Measurements from ENCODE around the gene PLOD1. TPM values are rescaled to one million over a fixed set of nuclear protein-coding genes. Genes with fewer than 3 reads are reported as not detected.

Gene PLOD1
- total and polyA plus RNA-seq, 10 of the 15 experiments (the other 5 are each of a cell fraction or from before 2014, with no cell fraction given), result 10.6 to 42.6 (median 29.3) TPM

DNA sequence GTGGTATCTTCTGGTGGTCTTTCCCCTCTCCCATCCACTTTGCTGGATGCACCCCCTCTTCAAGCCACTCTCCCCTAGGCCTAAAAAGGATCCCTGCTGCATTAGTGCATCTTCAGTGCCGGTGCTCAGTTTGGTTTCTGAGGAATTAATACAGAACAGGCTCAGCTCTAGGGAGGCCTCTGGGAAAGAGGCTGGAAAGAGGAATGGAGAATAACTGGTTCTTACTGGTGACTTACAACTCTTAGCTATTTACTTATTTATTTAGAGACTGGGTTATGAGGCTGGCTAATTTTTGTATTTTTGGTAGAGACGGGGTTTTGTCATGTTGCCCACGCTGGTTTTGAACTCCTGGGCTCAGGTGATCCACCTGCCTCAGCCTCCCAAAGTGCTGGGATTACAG is 64.7 kb downstream of the PLOD1 start (continued):
- TF ChIP-seq SIX5 (IDR thresholded peaks at IDR 0.05; ENCODE audit: low read depth, low read length, severe bottlenecking) (no peak), JUNB (IDR thresholded peaks at IDR 0.05) (no peak), STAT1 (conservative IDR thresholded peaks at IDR 0.05) (no peak), YY1 (IDR thresholded peaks at IDR 0.05; ENCODE audit: low read depth, low read length) (no peak), TCF7 (IDR thresholded peaks at IDR 0.05; ENCODE audit: borderline replicate concordance) (no peak), NFYA (IDR thresholded peaks at IDR 0.05; ENCODE audit: borderline replicate concordance, low read depth, low read length) (no peak), HDAC6 (IDR thresholded peaks at IDR 0.05; ENCODE audit: unreplicated experiment) (no peak)
- TF ChIP-seq, protein P1, sequence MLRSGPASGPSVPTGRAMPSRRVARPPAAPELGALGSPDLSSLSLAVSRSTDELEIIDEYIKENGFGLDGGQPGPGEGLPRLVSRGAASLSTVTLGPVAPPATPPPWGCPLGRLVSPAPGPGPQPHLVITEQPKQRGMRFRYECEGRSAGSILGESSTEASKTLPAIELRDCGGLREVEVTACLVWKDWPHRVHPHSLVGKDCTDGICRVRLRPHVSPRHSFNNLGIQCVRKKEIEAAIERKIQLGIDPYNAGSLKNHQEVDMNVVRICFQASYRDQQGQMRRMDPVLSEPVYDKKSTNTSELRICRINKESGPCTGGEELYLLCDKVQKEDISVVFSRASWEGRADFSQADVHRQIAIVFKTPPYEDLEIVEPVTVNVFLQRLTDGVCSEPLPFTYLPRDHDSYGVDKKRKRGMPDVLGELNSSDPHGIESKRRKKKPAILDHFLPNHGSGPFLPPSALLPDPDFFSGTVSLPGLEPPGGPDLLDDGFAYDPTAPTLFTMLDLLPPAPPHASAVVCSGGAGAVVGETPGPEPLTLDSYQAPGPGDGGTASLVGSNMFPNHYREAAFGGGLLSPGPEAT (IDR thresholded peaks at IDR 0.05; ENCODE audit: low read depth), result no peak
- TF ChIP-seq, protein P2, sequence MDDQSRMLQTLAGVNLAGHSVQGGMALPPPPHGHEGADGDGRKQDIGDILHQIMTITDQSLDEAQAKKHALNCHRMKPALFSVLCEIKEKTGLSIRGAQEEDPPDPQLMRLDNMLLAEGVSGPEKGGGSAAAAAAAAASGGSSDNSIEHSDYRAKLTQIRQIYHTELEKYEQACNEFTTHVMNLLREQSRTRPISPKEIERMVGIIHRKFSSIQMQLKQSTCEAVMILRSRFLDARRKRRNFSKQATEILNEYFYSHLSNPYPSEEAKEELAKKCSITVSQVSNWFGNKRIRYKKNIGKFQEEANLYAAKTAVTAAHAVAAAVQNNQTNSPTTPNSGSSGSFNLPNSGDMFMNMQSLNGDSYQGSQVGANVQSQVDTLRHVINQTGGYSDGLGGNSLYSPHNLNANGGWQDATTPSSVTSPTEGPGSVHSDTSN (IDR thresholded peaks at IDR 0.05; ENCODE audit: insufficient replicate concordance, low read depth, low read length), result no peak

DNA sequence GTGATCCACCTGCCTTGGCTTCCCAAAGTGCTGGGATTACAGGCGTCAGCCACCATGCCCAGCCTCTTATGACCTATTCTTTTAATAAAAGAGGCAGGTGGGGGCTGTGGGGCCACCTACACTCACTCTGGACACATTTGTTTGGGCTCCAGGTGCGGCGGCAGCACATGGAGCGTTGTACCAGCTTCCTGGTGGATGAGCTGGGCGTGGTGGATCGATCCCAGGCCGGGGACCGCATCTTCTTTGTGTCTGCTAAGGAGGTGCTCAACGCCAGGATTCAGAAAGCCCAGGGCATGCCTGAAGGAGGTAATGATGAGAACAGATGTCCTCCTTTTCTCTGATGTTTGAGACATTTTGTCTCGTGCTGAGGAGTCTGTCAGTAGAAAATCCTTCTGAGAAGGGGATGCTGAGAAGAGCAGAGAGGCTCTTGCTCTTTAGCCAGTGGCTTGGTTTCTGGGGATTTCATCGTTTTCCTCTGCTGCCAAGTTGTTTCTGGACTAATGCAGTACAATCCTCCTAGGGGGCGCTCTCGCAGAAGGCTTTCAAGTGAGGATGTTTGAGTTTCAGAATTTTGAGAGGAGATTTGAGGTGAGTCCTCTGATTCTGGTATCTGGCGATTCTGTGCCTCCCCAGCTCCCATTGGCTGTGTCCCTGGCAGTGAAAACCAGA is 66.9 kb downstream of the PLOD1 start:
- POLR2A ChIA-PET, result no interaction called here
- 58% methylated on average over 14 of the region's 14 CpGs for WGBS (ENCODE audit: insufficient coverage, insufficient replicate concordance, low lambda C conversion rate, missing lambda C conversion rate)
- Histone ChIP-seq H3K27me3 (replicated peaks in 1 of 2; ENCODE audit: control insufficient read depth in 2 of 2, insufficient read depth in 2 of 2, low read length in 1 of 2) (no peaks in the 10 kb centered on the region), H3K79me2 (ENCODE audit: control insufficient read depth, insufficient read depth, low read length) (no peaks in the 10 kb centered on the region), H3K9ac (ENCODE audit: control insufficient read depth, insufficient read depth, low read length) (no peak overlapping the region), H3K4me2 (ENCODE audit: control insufficient read depth, insufficient read depth) (no peak overlapping the region), H3K27ac (ENCODE audit: control insufficient read depth, insufficient read depth) (no peak overlapping the region), H4K20me1 (ENCODE audit: control insufficient read depth, insufficient read depth) (no peaks in the 10 kb centered on the region), H3K9me3 (replicated peaks; ENCODE audit: control insufficient read depth, insufficient read depth, low read length) (no peaks in the 10 kb centered on the region), H3K4me3 (no peak overlapping the region), H2AFZ (ENCODE audit: control insufficient read depth, low read depth, low read length) (no peak overlapping the region), H3K36me3 (ENCODE audit: control insufficient read depth in 2 of 2, insufficient read depth in 2 of 2, low read length in 1 of 2) (peaks cover 47 to 58% of the 10 kb centered on the region in 2 experiments), H3K4me1 (ENCODE audit: control insufficient read depth, insufficient read depth, low read length) (peaks cover 22% of the 10 kb centered on the region)
- SMC1A ChIA-PET (ENCODE audit: uncharacterized antibody, unreplicated experiment), result interaction anchor here (1.3 to 1.9 kb wide), 3 partner anchors 38 to 79 kb away, joined by 4 to 6 read pairs (median 5); no protein-coding TSS in a partner anchor
- FAIRE-seq (peak; percentile 80), DNase-seq (ENCODE audit: low read depth, low spot score) (no peak), ATAC-seq (peak; percentile 27)
- CTCF ChIA-PET, result interaction anchor here (0.6 to 3.1 kb wide), 11 partner anchors 10 to 243 kb away, joined by 3 to 23 read pairs (median 3); partner anchors contain the start of gene MIIP
- in situ Hi-C loops (cut with MboI) (no loop called here), intact Hi-C loops (cut with micrococcal nuclease; ENCODE audit: unreplicated experiment) (loop anchor here (2.0 to 5.0 kb wide), 2 partner anchors 51 to 77 kb away; no protein-coding TSS in a partner anchor)
- BruUV-seq (replicated peaks), result no TSS peak
- RAD21 ChIA-PET (ENCODE audit: unreplicated experiment), result interaction anchor here (0.9 to 1.8 kb wide), 3 partner anchors 9 to 78 kb away, joined by 3 to 11 read pairs (median 4); no protein-coding TSS in a partner anchor
- TF ChIP-seq ZNF217 (IDR thresholded peaks at IDR 0.05) (no peak), HCFC1 (IDR thresholded peaks at IDR 0.05; ENCODE audit: low read length) (no peak), STAT1 (conservative IDR thresholded peaks at IDR 0.05) (no peak), EED (IDR thresholded peaks at IDR 0.05; ENCODE audit: low read depth) (no peak), SMC3 (IDR thresholded peaks at IDR 0.05; ENCODE audit: borderline replicate concordance, low read length) (peak; percentile 63), BRCA1 (IDR thresholded peaks at IDR 0.05; ENCODE audit: low read depth, low read length) (no peak), RAD21 (IDR thresholded peaks at IDR 0.05; ENCODE audit: insufficient read depth, low read depth, low read length) (peak; percentile 70)
- TF ChIP-seq, protein P3, sequence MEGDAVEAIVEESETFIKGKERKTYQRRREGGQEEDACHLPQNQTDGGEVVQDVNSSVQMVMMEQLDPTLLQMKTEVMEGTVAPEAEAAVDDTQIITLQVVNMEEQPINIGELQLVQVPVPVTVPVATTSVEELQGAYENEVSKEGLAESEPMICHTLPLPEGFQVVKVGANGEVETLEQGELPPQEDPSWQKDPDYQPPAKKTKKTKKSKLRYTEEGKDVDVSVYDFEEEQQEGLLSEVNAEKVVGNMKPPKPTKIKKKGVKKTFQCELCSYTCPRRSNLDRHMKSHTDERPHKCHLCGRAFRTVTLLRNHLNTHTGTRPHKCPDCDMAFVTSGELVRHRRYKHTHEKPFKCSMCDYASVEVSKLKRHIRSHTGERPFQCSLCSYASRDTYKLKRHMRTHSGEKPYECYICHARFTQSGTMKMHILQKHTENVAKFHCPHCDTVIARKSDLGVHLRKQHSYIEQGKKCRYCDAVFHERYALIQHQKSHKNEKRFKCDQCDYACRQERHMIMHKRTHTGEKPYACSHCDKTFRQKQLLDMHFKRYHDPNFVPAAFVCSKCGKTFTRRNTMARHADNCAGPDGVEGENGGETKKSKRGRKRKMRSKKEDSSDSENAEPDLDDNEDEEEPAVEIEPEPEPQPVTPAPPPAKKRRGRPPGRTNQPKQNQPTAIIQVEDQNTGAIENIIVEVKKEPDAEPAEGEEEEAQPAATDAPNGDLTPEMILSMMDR (IDR thresholded peaks at IDR 0.05 in 2 of 3, conservative IDR thresholded peaks at IDR 0.05 in 1 of 3; ENCODE audit: control insufficient read depth in 2 of 3, extremely low read depth in 1 of 3, insufficient read depth in 1 of 3, low read depth in 3 of 3, low read length in 3 of 3), result peak; percentile 64 to 73 (median 67)

Data from GM12878 (cell line).